Activated B cell treated with CpG ODN at 0.5 μM for 24 hours (primary cell): Measurements from ENCODE around the gene SERINC3. TPM values are rescaled to one million over a fixed set of nuclear protein-coding genes. Genes with fewer than 3 reads are reported as not detected.
A peak's percentile ranks its signal among the peaks of the same experiment; 100 is the strongest.

Source experiments
- ATAC-seq: fragments of 200-7000 bp; cut with Tn5 transposase; one replicate; pipeline ENCODE4 v1.10.0; 2021; ENCODE audit warnings: low read depth, mild to moderate bottlenecking, moderate library complexity
- CTCF ChIA-PET: fragments of 350-600 bp; sonication (Branson Sonifier 250); formaldehyde crosslinking; loops from one replicate; lab custom pipeline; 2021; ENCODE audit warnings: antibody characterized with exemption; lab: Charles Lee
- POLR2A ChIA-PET: fragments of 350-600 bp; sonication (Branson Sonifier 250); formaldehyde crosslinking; loops from one replicate; lab custom pipeline; 2021; ENCODE audit warnings: antibody characterized with exemption; lab: Charles Lee
- DNase-seq: peaks from one replicate; pipeline ENCODE4 v3.0.0; 2022
- H3K27ac Mint-ChIP-seq: one replicate; pipeline ENCODE4 v1.8.0; 2020; ENCODE audit warnings: mixed read lengths
- H3K27me3 Mint-ChIP-seq: one replicate; pipeline ENCODE4 v1.8.0; 2021; ENCODE audit warnings: mixed read lengths
- H3K36me3 Mint-ChIP-seq: one replicate; pipeline ENCODE4 v1.8.0; 2021; ENCODE audit warnings: low read depth, mixed read lengths
- H3K4me1 Mint-ChIP-seq: one replicate; pipeline ENCODE4 v1.8.0; 2021; ENCODE audit warnings: mixed read lengths
- H3K4me3 Mint-ChIP-seq: one replicate; pipeline ENCODE4 v1.8.0; 2020; ENCODE audit warnings: mild to moderate bottlenecking, mixed read lengths
- H3K9me3 Mint-ChIP-seq: one replicate; pipeline ENCODE4 v1.8.0; 2020; ENCODE audit warnings: mixed read lengths
- CTCF ChIP-seq: fragments of 200-600 bp; IDR thresholded peaks from one replicate; pipeline ENCODE4 v1.8.0; 2022; ENCODE audit warnings: antibody characterized with exemption, mild to moderate bottlenecking
- intact Hi-C: fragments of 100-400 bp; cut with micrococcal nuclease; formaldehyde crosslinking; loops from one replicate; pipeline ENCODE4 v1.15.1; 2024
- total RNA-seq: library from RNA; stranded (reverse); gene quantifications from 2 replicates; pipeline ENCODE4 v1.2.3, GENCODE V29; 2022

Gene SERINC3
- total RNA-seq, 1 donor from 2014 or later: 41.4 TPM

- ATAC-seq: no peak
- Mint-ChIP-seq H3K4me3 (no peak overlapping the region), H3K27me3 (no peaks in the 10 kb centered on the region), H3K9me3 (no peaks in the 10 kb centered on the region), H3K36me3 (peaks cover 90% of the 10 kb centered on the region), H3K4me1 (peaks cover 31% of the 10 kb centered on the region), H3K27ac (no peak overlapping the region)
- no peak for TF ChIP-seq CTCF
- DNase-seq: no peak
- ChIA-PET POLR2A (no interaction called here), CTCF (no interaction called here)
- intact Hi-C loops: no loop called here
Measured at GRCh38 chr20:44497761-44498160, 24.1 kb downstream of the SERINC3 start.

- no peak for DNase-seq
- H3K36me3 Mint-ChIP-seq: peaks cover 91% of the 10 kb centered on the region
- intact Hi-C loops: no loop called here
- POLR2A ChIA-PET: no interaction called here
- H3K9me3 Mint-ChIP-seq: no peaks in the 10 kb centered on the region
- H3K4me3 Mint-ChIP-seq: no peak overlapping the region
- H3K27ac Mint-ChIP-seq: peak overlapping the region; percentile 64
- no peaks in the 10 kb centered on the region for H3K27me3 Mint-ChIP-seq
- CTCF ChIA-PET: no interaction called here
- peaks cover 31% of the 10 kb centered on the region for H3K4me1 Mint-ChIP-seq
- no peak for TF ChIP-seq CTCF
- ATAC-seq: peak; percentile 52
Measured at GRCh38 chr20:44496976-44497375, 24.9 kb downstream of the SERINC3 start.

- CTCF ChIA-PET: no interaction called here
- Mint-ChIP-seq H3K36me3 (peaks cover 89% of the 10 kb centered on the region), H3K9me3 (no peaks in the 10 kb centered on the region), H3K27me3 (no peaks in the 10 kb centered on the region), H3K27ac (peak overlapping the region; percentile 64), H3K4me1 (peaks cover 36% of the 10 kb centered on the region), H3K4me3 (no peak overlapping the region)
- POLR2A ChIA-PET: no interaction called here
- ATAC-seq (peak; percentile 75), DNase-seq (no peak)
- intact Hi-C loops: loop anchor here (2.0 kb wide), 1 partner anchor 13 kb away; no protein-coding TSS in a partner anchor
- TF ChIP-seq CTCF: no peak
Measured at GRCh38 chr20:44495802-44496481, 25.9 kb downstream of the SERINC3 start.

GRCh38 chr20:44495257-44495656, 26.6 kb downstream of the SERINC3 start:
- ATAC-seq: no peak
- CTCF ChIA-PET: no interaction called here
- peaks cover 87% of the 10 kb centered on the region for H3K36me3 Mint-ChIP-seq

GRCh38 chr20:44494681-44495080, 27.2 kb downstream of the SERINC3 start:
- H3K27me3 Mint-ChIP-seq: no peaks in the 10 kb centered on the region
- ChIA-PET CTCF (no interaction called here), POLR2A (no interaction called here)
- no peak for ATAC-seq
- no peak overlapping the region for H3K4me3 Mint-ChIP-seq
- peaks cover 39% of the 10 kb centered on the region for H3K4me1 Mint-ChIP-seq
- TF ChIP-seq CTCF: no peak
- H3K9me3 Mint-ChIP-seq: no peaks in the 10 kb centered on the region
- intact Hi-C loops: loop anchor here (2.0 kb wide), 1 partner anchor 14 kb away; no protein-coding TSS in a partner anchor
- H3K27ac Mint-ChIP-seq: no peak overlapping the region
- peaks cover 85% of the 10 kb centered on the region for H3K36me3 Mint-ChIP-seq
- DNase-seq: no peak

More at GRCh38 chr20:44495257-44495656, 26.6 kb downstream of the SERINC3 start:
- peak overlapping the region; percentile 64 for H3K27ac Mint-ChIP-seq
- H3K4me1 Mint-ChIP-seq: peaks cover 36% of the 10 kb centered on the region
- H3K27me3 Mint-ChIP-seq: no peaks in the 10 kb centered on the region
- TF ChIP-seq CTCF: no peak
- H3K4me3 Mint-ChIP-seq: no peak overlapping the region
- H3K9me3 Mint-ChIP-seq: no peaks in the 10 kb centered on the region
- POLR2A ChIA-PET: no interaction called here
- intact Hi-C loops: loop anchor here (2.0 kb wide), 1 partner anchor 14 kb away; no protein-coding TSS in a partner anchor
- no peak for DNase-seq
